GM18951 (cell line): ENCODE data around the gene BPIFB1.

Experiments
- POLR2A ChIP-seq: IDR thresholded peaks from 4 replicates; pipeline ENCODE4 v1.6.1; 2011; ENCODE audit warnings: mild to moderate bottlenecking; ENCODE audit not compliant: insufficient read length, insufficient read depth; ENCODE audit errors: extremely low read depth
- in situ Hi-C: fragments of 300-500 bp; cut with MboI; formaldehyde crosslinking; loops from one replicate; pipeline ENCODE4 v1.12.0; 2022; ENCODE audit warnings: low sequenced_read_pairs, mixed read lengths, inconsistent platforms; ENCODE audit not compliant: unreplicated experiment

BPIFB1 gene

GRCh38 chr20:33352258-33353012 lies 69.4 kb downstream of the BPIFB1 start:
- in situ Hi-C loops, result no loop called here

DNA sequence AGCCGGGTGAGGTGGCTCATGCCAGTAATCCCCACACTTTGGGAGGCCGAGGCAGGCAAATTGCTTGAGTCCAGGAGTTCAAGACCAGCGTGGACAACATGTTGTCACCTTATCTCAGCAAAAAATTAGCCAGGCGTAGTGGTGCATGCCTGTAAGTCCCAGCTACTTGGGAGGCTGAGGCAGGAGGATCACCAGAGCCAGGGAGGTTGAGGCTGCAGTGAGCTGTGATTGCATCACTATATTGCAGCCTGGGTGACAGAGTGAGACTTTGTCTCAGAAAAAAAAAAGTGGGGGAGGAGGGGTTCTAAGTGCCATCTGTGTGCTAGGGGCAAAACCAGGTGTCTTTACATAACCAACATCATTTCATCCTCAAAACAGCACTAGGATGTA lies 70.0 kb downstream of the BPIFB1 start:
- in situ Hi-C loops, result no loop called here
- TF ChIP-seq POLR2A, result no peak

More at GRCh38 chr20:33352258-33353012, 69.4 kb downstream of the BPIFB1 start:
- no peak for TF ChIP-seq POLR2A
